ENCODE data around the gene ERGIC2. TPM values are rescaled to one million over a fixed set of nuclear protein-coding genes. Genes with fewer than 3 reads are reported as not detected.

The ERGIC2 gene
- total RNA-seq, 6 experiments from 2014 or later, result 131 to 161 (median 152) TPM

DNA sequence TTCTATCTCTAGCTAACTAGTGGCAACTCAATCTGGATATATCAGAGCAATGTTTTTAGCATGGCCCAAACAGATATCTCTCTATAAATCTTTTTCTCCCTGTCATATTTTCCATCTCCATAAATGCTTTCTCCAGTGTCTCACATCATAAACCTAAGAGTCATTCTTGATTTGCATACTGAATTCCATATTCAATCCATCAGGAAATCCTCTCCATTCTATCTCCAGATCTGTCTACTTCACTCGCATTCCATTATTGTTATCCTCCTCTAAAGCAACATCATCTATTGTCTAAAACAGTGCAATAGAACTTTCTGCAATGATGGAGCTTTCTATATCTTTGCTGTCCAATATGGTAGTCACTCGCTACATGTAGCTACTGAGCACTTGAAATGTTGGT lies 45.5 kb upstream of the ERGIC2 start:
- DNase-seq, result no peak
- Mint-ChIP-seq H3K36me3 (ENCODE audit: low read depth) (no peaks in the 10 kb centered on the region), H3K9me3 (peaks cover 5% of the 10 kb centered on the region), H3K27me3 (ENCODE audit: insufficient read depth) (peaks cover 1% of the 10 kb centered on the region), H3K4me3 (no peak overlapping the region), H3K27ac (no peak overlapping the region), H3K4me1 (ENCODE audit: low read depth) (no peaks in the 10 kb centered on the region)
- TF ChIP-seq, protein P1, sequence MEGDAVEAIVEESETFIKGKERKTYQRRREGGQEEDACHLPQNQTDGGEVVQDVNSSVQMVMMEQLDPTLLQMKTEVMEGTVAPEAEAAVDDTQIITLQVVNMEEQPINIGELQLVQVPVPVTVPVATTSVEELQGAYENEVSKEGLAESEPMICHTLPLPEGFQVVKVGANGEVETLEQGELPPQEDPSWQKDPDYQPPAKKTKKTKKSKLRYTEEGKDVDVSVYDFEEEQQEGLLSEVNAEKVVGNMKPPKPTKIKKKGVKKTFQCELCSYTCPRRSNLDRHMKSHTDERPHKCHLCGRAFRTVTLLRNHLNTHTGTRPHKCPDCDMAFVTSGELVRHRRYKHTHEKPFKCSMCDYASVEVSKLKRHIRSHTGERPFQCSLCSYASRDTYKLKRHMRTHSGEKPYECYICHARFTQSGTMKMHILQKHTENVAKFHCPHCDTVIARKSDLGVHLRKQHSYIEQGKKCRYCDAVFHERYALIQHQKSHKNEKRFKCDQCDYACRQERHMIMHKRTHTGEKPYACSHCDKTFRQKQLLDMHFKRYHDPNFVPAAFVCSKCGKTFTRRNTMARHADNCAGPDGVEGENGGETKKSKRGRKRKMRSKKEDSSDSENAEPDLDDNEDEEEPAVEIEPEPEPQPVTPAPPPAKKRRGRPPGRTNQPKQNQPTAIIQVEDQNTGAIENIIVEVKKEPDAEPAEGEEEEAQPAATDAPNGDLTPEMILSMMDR (IDR thresholded peaks at IDR 0.05), result no peak

DNA sequence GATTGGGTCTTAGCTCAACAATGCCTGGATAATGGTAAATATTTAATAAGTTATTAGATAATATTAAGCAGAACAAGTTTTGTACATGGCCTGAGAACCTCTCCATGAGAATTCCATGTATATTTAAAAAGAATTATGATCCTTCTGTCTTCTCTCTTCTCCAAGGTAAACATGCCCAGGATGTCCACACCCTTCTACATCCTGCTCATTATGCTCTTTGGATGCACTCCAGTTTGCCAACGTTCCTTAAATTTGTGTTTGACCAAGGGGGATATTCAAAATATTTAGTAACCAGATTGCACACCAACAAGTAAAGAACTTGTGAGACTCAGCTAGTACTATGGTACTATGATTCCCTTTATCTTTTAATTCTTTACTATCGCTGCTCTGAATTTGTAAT lies 44.8 kb upstream of the ERGIC2 start:
- no peak overlapping the region for H3K27ac Mint-ChIP-seq
- no peaks in the 10 kb centered on the region for H3K4me1 Mint-ChIP-seq (ENCODE audit: low read depth)
- H3K36me3 Mint-ChIP-seq (ENCODE audit: low read depth), result no peaks in the 10 kb centered on the region
- TF ChIP-seq, protein P1 (IDR thresholded peaks at IDR 0.05), result no peak
- DNase-seq, result no peak
- peaks cover 5% of the 10 kb centered on the region for H3K9me3 Mint-ChIP-seq
- no peak overlapping the region for H3K4me3 Mint-ChIP-seq
- peaks cover 1% of the 10 kb centered on the region for H3K27me3 Mint-ChIP-seq (ENCODE audit: insufficient read depth)

DNA sequence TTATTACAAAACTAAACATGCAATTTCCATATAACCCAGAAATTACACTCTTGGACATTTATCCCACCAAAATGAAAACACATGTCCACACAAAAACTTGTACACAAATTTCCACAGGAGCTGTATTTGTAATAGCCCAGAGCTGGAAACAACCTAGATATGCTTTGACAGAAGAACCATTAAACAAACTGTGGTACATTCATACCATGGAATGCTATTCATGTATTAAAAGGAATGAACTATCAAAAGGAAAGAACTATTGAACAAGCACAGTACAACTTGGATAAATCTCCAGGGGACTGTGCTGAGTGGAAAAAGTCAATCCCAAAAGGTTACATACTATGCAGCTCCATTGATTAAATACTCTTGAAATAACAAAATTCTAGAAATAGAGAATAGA lies 35.8 kb upstream of the ERGIC2 start:
- Mint-ChIP-seq H3K27me3 (ENCODE audit: insufficient read depth) (no peaks in the 10 kb centered on the region), H3K36me3 (ENCODE audit: low read depth) (no peaks in the 10 kb centered on the region), H3K4me3 (no peak overlapping the region), H3K27ac (no peak overlapping the region), H3K9me3 (peaks cover 10% of the 10 kb centered on the region; the same call in 1 of the 2 replicates), H3K4me1 (ENCODE audit: low read depth) (no peaks in the 10 kb centered on the region)
- TF ChIP-seq, protein P1 (IDR thresholded peaks at IDR 0.05), result no peak
- DNase-seq, result no peak

DNA sequence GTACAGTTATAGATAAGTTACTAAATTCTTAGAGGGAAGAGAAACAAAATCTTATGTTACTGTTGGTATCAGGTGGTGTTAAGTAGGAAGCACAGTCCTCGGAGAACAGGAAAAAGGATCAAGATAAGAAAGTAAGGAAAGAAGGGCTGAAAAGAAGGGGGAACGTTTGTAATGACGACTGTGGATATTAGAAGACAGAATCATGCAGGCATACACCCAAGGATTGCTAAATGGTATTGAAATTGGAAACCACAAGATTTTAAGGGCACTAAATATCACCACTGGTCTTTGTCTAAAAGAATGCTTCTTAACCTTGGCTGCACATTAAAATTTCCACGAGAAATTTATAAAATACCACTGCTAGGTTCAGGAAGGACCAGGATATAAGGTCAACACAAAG lies 34.1 kb upstream of the ERGIC2 start:
- Mint-ChIP-seq H3K4me3 (no peak overlapping the region), H3K27ac (no peak overlapping the region), H3K9me3 (peaks cover 10% of the 10 kb centered on the region; the same call in 1 of the 2 replicates), H3K4me1 (ENCODE audit: low read depth) (no peaks in the 10 kb centered on the region), H3K36me3 (ENCODE audit: low read depth) (no peaks in the 10 kb centered on the region), H3K27me3 (ENCODE audit: insufficient read depth) (no peaks in the 10 kb centered on the region)
- TF ChIP-seq, protein P1 (IDR thresholded peaks at IDR 0.05), result no peak
- DNase-seq, result no peak

DNA sequence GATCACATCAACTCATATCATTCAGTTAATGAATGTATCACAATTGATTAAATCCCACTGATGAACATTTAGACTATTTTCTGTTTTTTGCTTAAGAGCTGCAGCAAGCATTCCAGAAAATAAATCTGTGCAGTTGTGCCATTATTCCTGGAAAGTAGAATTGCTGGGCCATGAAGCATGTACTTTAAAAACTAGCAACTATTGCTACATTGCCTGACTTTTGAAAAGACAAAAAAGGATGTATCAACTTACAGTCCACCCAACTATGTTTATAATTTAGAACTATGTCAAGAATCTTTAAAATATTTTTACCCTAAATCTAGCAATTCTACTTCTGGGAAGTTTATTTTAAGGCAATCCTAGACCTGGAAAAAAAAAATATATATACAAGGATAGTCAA lies 33.4 kb upstream of the ERGIC2 start:
- DNase-seq, result no peak
- Mint-ChIP-seq H3K4me3 (no peak overlapping the region), H3K27me3 (ENCODE audit: insufficient read depth) (no peaks in the 10 kb centered on the region), H3K27ac (no peak overlapping the region), H3K9me3 (peaks cover 10% of the 10 kb centered on the region; the same call in 1 of the 2 replicates), H3K36me3 (ENCODE audit: low read depth) (no peaks in the 10 kb centered on the region), H3K4me1 (ENCODE audit: low read depth) (no peaks in the 10 kb centered on the region)
- TF ChIP-seq, protein P1 (IDR thresholded peaks at IDR 0.05), result no peak

DNA sequence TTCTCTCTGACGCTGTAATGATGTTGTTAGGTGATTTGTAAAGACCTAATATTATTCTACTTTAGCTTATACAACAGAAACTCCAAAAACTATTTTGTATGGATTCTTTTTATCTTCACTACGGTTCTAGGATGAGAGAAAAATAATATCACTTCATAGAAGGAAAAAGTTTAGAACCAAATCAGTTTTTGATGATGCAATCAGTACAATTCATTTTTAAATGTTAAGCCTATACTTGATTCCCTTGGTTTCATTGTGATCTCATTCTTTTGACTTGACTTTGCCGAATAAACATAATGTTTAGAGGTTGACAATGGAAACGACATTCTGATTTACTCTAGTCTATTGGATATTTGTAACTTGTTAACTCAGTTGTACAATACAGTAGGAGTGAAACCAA lies 24.6 kb upstream of the ERGIC2 start:
- no peak overlapping the region for H3K27ac Mint-ChIP-seq

More for the DNA sequence above, 24.6 kb upstream of the ERGIC2 start:
- TF ChIP-seq, protein P1 (IDR thresholded peaks at IDR 0.05), result no peak
- H3K9me3 Mint-ChIP-seq, result no peaks in the 10 kb centered on the region
- H3K4me1 Mint-ChIP-seq (ENCODE audit: low read depth), result no peaks in the 10 kb centered on the region
- no peaks in the 10 kb centered on the region; the same call in 1 of the 2 replicates for H3K27me3 Mint-ChIP-seq (ENCODE audit: insufficient read depth)
- no peak for DNase-seq
- H3K4me3 Mint-ChIP-seq, result no peak overlapping the region
- no peaks in the 10 kb centered on the region for H3K36me3 Mint-ChIP-seq (ENCODE audit: low read depth)

Measured in HFFc6 (cell line).